Kidney tubule cell (primary cell): ENCODE results near the gene AKR1C3.
"Not testable (repeated sequence)": the region's sequence is repeated elsewhere in the genome, so short reads cannot be mapped to it uniquely, and the experiment has no call there.

Source experiments
- DNase-seq: peaks from one replicate; pipeline ENCODE4 v3.0.0-alpha.2; 2018; ENCODE audit warnings: low spot score

Gene AKR1C3

DNA sequence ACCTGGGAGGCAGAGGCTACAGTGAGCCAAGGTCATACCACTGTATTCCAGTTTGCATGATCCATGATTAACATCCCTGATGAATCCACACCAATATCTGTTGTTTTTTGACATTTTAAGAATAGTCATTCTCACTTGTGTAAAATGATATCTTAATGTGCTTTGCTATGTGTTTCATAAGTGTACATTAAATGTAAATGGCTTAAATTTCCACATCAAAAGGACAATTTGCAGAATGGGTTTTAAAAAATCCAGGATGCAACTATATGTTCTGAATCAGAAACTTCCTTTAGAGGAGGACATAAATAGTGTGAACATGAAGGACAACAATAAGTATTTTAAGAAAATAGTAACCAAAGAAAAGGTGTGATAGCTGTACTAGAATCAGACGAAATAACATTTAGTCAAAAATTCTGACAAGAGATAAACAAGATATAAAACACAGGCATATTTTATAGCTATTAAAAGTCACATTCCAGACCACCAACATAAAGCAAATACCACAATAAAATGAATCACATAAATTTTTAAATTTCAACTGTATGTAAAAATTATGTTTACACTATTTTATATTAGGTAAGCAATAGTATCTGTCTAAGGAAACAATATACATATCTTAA, 42.4 kb downstream of the AKR1C3 start:
- no peak for DNase-seq

DNA sequence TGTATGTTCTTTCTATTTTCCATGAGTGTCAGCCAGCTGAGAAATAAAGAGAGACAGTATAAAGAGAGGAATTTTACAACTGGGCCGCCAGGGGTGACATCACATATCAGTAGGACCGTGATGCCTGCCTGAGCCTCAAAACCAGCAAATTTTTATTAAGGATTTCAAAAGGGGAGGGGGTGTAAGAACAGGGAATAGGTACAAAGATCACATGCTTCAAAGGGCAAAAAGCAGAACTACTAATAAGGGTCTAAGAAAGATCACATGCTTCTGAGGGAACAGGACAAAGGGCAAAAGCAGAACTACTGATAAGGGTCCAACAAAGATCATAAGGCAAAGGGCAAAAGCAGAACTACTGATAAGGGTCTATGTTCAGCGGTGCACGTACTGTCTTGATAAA, 43.5 kb downstream of the AKR1C3 start:
- not testable (repeated sequence) for DNase-seq

DNA sequence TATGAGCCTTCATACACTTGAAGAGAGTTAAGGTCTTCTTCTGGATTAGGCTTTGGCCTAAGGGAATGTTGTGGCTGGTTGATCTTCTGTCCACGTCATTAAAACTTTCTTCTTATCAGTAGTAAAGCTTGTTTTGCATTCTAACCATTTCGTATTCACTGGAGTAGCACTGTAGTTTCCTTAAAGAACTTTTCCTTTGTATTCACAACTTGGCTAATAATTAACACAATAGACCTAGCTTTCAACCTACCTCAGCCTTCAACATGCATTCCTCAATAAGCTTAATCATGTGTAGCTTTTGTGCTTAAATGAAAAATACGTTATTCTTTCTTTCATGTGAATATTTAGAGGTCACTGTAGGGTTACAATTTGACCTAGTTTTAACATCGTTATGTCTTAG, 48.0 kb downstream of the AKR1C3 start:
- peak; percentile 68 for DNase-seq

DNA sequence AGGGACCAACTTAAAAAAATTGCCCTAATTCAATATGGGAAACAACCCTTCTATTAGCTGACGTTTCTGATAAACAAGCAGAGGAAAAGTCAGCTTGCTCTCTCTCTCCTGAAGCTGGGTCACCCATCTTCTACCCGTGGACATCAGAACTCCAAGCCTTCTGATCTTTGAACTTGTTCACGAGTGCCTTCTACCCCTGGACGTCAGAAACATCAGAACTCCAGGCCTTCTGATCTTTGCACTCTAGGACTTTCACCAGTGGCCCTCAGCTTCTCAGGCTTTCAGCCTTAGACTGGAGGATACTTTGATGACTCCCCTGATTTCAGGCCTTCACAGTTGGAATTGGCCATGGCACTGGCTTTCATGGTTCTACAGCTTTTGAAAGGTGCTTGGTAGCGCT, 48.9 kb downstream of the AKR1C3 start:
- DNase-seq: no peak

DNA sequence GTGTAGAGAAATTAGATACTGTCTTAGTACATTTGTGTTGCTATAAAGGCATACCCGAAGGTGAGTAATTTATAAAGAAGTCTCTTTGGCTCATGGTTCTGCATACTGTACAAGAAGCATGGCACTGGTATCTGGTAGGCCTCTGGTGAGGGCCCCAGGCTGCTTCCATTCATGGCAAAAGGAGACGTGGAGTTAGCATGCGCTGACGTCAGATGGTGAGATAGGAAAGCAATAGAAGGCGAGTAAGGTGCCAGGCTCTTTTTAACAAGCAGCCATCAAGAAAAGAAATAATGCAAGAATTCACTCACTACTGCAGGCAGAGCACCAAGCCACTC, 52.7 kb downstream of the AKR1C3 start:
- DNase-seq: no peak

DNA sequence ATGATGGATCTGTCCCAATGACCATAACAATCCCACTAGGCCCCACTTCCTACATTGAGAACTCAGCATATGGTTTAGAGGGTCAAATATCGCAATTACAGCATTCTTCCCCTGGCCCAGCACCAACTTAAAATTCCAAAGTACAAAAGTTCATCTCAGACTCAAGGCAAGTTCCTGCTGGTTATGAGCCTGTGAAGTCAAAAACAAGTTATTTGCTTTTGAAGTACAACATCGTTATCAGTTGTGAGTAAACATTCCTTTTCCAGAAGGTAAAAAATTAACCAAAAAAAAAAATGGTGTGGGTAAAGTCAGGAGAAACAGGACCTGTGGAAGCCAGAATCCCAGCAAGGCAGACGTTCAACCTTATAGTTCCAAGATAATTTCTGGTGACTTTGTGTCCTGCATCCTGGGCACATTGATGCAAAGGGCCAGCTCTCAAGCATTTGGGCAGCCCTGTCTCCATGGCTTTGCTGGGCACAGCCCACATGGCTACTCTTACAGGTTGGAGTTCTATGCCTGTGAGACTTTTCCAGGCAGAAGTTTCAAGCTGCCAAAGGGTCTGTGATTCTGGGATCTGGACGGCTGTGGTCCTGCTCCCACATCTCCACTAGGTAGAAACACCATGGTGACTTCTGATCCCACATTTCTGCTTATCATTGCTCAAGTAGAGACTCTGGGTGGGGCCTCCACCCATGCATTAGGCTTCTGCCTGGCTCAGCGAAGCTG, 53.2 kb downstream of the AKR1C3 start:
- no peak for DNase-seq

DNA sequence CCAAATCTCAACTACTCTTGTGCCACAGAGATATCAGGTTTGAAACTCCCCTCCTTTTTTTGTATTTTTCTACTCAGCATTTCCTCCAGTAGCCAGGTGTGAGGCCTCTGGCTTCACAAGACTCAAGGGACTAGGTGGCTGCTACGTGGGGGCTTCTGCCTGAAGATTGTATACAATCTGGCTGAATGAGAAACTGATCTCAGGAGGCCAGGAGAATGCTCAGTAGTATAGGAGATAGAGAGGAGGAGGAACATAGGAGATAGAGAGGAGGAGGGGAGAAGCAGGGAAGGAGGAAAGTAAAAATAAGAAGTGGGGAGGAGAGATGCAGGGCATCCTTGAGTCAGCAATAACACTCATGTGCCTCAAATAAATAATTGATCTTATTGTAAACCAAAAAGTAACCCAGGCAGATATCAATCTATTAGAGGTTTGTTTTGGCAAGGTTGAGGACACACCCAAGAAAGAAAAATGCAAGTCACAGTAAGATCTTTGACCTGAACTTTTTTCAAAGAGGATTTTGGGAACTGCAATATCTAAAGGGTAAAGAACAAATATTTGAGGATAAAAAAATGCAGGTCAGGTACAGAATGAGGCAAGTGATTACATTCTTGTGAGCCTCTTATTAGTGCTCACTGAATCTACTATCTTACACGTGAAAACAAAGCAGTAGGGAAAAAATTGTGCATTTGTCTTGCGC, 53.9 kb downstream of the AKR1C3 start:
- DNase-seq: no peak

DNA sequence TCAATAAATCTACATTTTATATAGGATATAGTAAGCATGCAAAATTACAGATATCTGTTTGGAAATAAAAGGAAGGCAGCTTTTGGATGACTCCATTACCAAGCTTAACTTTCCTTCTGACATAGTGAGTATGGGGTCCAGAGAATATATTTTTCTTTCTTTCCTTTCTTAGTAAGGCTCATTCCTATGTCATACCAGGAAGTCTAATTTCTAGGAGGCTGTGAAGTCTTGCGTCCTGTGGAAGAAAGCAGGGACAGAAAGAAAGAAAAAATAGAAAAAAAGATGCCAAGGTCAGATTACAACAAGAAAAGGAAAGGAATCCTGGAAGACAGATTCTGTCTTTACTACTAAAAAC, 54.4 kb downstream of the AKR1C3 start:
- DNase-seq: no peak

DNA sequence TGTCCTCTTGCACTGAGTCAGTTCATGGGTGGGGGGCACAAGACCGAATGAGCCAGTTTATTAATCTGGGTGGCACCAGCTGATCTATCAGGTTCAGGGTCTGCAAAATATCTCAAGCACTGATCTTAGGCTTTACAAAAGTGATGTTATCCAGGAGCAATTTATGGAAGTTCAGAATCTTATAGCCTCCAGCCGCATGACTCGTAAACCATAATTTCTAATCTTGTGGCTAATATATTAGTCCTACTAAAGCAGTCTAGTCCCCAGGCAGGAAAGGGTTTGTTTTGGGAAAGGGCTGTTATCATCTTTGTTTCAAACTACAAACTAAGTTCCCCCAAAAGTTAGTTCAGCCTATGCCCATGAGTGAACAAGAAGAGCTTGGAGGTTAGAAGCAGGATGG, 56.9 kb downstream of the AKR1C3 start:
- no peak for DNase-seq

DNA sequence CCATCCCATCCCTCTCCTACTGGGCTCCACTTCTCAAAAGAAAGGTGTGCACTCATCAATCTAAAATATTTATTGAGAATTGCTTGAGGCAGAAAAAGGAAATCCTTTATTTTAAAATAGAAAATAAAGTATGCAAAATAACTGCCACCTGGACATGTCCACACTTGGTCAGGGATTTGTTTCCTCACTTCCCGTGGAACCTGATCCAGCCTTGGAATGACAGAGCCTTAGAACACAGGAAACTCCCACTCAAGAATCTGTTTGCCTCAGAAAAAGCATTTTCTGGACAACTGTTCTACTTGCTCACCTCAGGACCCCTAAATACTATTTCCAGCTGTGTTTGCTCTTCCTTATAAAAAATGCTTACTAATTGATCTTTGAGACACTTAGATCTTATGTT, 61.7 kb downstream of the AKR1C3 start:
- no peak for DNase-seq
